Activated CD4-positive, alpha-beta T cell treated with anti-CD3 and anti-CD28 coated beads, Interleukin-2, amount 50 U/mL, for 24 hours (primary cell): ENCODE results near the gene DOCK2.
"Not testable (repeated sequence)": the region's sequence is repeated elsewhere in the genome, so short reads cannot be mapped to it uniquely, and the experiment has no call there.

Experiments used
- DNase-seq, 2 donors: peaks; one replicate each; pipeline ENCODE4 v3.0.0-alpha.2; 2020; ENCODE audit warnings: low read depth in 1 of 2, low spot score in 1 of 2

Gene DOCK2

GRCh38 chr5:170080217-170080616, 443.1 kb downstream of the DOCK2 start:
- DNase-seq, result no peak

GRCh38 chr5:170080786-170081445, 443.8 kb downstream of the DOCK2 start:
- no peak for DNase-seq

GRCh38 chr5:170081616-170082015, 444.5 kb downstream of the DOCK2 start:
- DNase-seq, result no peak

- no peak for DNase-seq
Observed at GRCh38 chr5:170082701-170083100, 445.6 kb downstream of the DOCK2 start.

GRCh38 chr5:170087168-170087817, 450.2 kb downstream of the DOCK2 start:
- DNase-seq, result no peak

GRCh38 chr5:170092455-170093101, 455.5 kb downstream of the DOCK2 start:
- DNase-seq, result no peak

GRCh38 chr5:170094329-170094728, 457.3 kb downstream of the DOCK2 start:
- not testable (repeated sequence) for DNase-seq

- DNase-seq, result no peak
Observed at GRCh38 chr5:170095646-170096045, 458.6 kb downstream of the DOCK2 start.

- no peak for DNase-seq
Observed at GRCh38 chr5:170097934-170098333, 460.9 kb downstream of the DOCK2 start.

GRCh38 chr5:170100066-170100943, 463.2 kb downstream of the DOCK2 start:
- DNase-seq, result peak; percentile 36 to 52

GRCh38 chr5:170103447-170103846, 466.4 kb downstream of the DOCK2 start:
- DNase-seq, result no peak

GRCh38 chr5:170104299-170104698, 467.2 kb downstream of the DOCK2 start:
- DNase-seq, result no peak

GRCh38 chr5:170104710-170105109, 467.6 kb downstream of the DOCK2 start:
- DNase-seq, result no peak

GRCh38 chr5:170105642-170106611, 468.9 kb downstream of the DOCK2 start, which contains the start of gene FOXI1:
Gene FOXI1 (plus strand): TSS chr5:170105897. CDS start chr5:170105958, 61 bp downstream.
- no peak for DNase-seq

GRCh38 chr5:170107674-170108073, 470.6 kb downstream of the DOCK2 start:
- DNase-seq, result no peak

GRCh38 chr5:170108266-170108785, 471.3 kb downstream of the DOCK2 start:
- no peak for DNase-seq

- DNase-seq, result no peak
Observed at GRCh38 chr5:170109059-170110031, 472.3 kb downstream of the DOCK2 start.

- no peak for DNase-seq
Observed at GRCh38 chr5:170110403-170111087, 473.5 kb downstream of the DOCK2 start.
